NCI-H1048 (cell line): ENCODE measurements around the gene PTP4A2.
"Not testable (repeated sequence)": the region's sequence is repeated elsewhere in the genome, so short reads cannot be mapped to it uniquely, and the experiment has no call there.

Source experiments
- DNase-seq: peaks from one replicate; lab custom pipeline; 2025; lab: John Stamatoyannopoulos, UW

The PTP4A2 gene

GRCh38 chr1:31924839-31925238, 13.3 kb downstream of the PTP4A2 start:
- DNase-seq = no peak

- DNase-seq = no peak
Observed at GRCh38 chr1:31923901-31924535, 14.2 kb downstream of the PTP4A2 start.

GRCh38 chr1:31920956-31921355, 17.2 kb downstream of the PTP4A2 start:
- DNase-seq = no peak

GRCh38 chr1:31919591-31919990, 18.6 kb downstream of the PTP4A2 start:
- no peak for DNase-seq

GRCh38 chr1:31915438-31915837, 22.7 kb downstream of the PTP4A2 start:
- no peak for DNase-seq

- no peak for DNase-seq
Observed at GRCh38 chr1:31913968-31914367, 24.2 kb downstream of the PTP4A2 start.

GRCh38 chr1:31912839-31913239, 25.3 kb downstream of the PTP4A2 start:
- no peak for DNase-seq

GRCh38 chr1:31911994-31912780, 26.0 kb downstream of the PTP4A2 start:
- DNase-seq = no peak

GRCh38 chr1:31910933-31911332, 27.2 kb downstream of the PTP4A2 start:
- no peak for DNase-seq

- DNase-seq = no peak
Observed at GRCh38 chr1:31909691-31910090, 28.5 kb downstream of the PTP4A2 start.

GRCh38 chr1:31906557-31906956, 31.6 kb downstream of the PTP4A2 start:
- no peak for DNase-seq

GRCh38 chr1:31905681-31906080, 32.5 kb downstream of the PTP4A2 start:
- no peak for DNase-seq

- no peak for DNase-seq
Observed at GRCh38 chr1:31905093-31905509, 33.1 kb downstream of the PTP4A2 start.

- no peak for DNase-seq
Observed at GRCh38 chr1:31904339-31905092, 33.7 kb downstream of the PTP4A2 start.

- no peak for DNase-seq
Observed at GRCh38 chr1:31902510-31902860, 35.7 kb downstream of the PTP4A2 start.

- no peak for DNase-seq
Observed at GRCh38 chr1:31901838-31902509, 36.2 kb downstream of the PTP4A2 start.

GRCh38 chr1:31900790-31901189, 37.4 kb downstream of the PTP4A2 start:
- no peak for DNase-seq

GRCh38 chr1:31897526-31898100, 40.6 kb downstream of the PTP4A2 start:
- no peak for DNase-seq

- DNase-seq = not testable (repeated sequence)
Observed at GRCh38 chr1:31895474-31896198, 42.5 kb downstream of the PTP4A2 start.

GRCh38 chr1:31891280-31891679, 46.9 kb downstream of the PTP4A2 start:
- DNase-seq = no peak

- no peak for DNase-seq
Observed at GRCh38 chr1:31888291-31888690, 49.9 kb downstream of the PTP4A2 start.
